ENCODE results near the gene GRIN3A.

GRIN3A gene

GRCh38 chr9:101753716-101754115 is 15.3 kb upstream of the GRIN3A start:
- Histone ChIP-seq H3K27ac (no peak overlapping the region), H3K4me3 (ENCODE audit: low read depth, low read length) (no peak overlapping the region), H3K36me3 (replicated peaks) (no peaks in the 10 kb centered on the region), H3K27me3 (replicated peaks) (no peaks in the 10 kb centered on the region)
- in situ Hi-C loops (cut with HindIII; ENCODE audit: low pct_ligation_motif_present, low sequenced_read_pairs), result no loop called here
- TF ChIP-seq CTCF (IDR thresholded peaks at IDR 0.05; ENCODE audit: low read depth, low read length, missing control alignments), result no peak
- DNase-seq, result no peak

GRCh38 chr9:101751895-101752294 is 13.4 kb upstream of the GRIN3A start:
- no peaks in the 10 kb centered on the region for H3K36me3 ChIP-seq (replicated peaks)
- no peak for DNase-seq
- no peak for TF ChIP-seq CTCF (IDR thresholded peaks at IDR 0.05; ENCODE audit: low read depth, low read length, missing control alignments)

GRCh38 chr9:101739311-101739710 is 864 bp upstream of the GRIN3A start:
- no peak overlapping the region for H3K27ac ChIP-seq
- no peaks in the 10 kb centered on the region for H3K36me3 ChIP-seq (replicated peaks)
- in situ Hi-C loops (cut with HindIII; ENCODE audit: low pct_ligation_motif_present, low sequenced_read_pairs), result no loop called here
- no peak overlapping the region for H3K4me3 ChIP-seq (ENCODE audit: low read depth, low read length)
- no peak for DNase-seq
- H3K27me3 ChIP-seq (replicated peaks), result peaks cover 30% of the 10 kb centered on the region
- TF ChIP-seq CTCF (IDR thresholded peaks at IDR 0.05; ENCODE audit: low read depth, low read length, missing control alignments), result no peak

More at GRCh38 chr9:101751895-101752294, 13.4 kb upstream of the GRIN3A start:
- Histone ChIP-seq H3K4me3 (ENCODE audit: low read depth, low read length) (no peak overlapping the region), H3K27ac (no peak overlapping the region), H3K27me3 (replicated peaks) (no peaks in the 10 kb centered on the region)
- in situ Hi-C loops (cut with HindIII; ENCODE audit: low pct_ligation_motif_present, low sequenced_read_pairs), result no loop called here

GRCh38 chr9:101737705-101738565 is 512 bp downstream of the GRIN3A start:
- no peak for TF ChIP-seq CTCF (IDR thresholded peaks at IDR 0.05; ENCODE audit: low read depth, low read length, missing control alignments)

GRCh38 chr9:101737165-101737704 is 1.2 kb downstream of the GRIN3A start:
- H3K27me3 ChIP-seq (replicated peaks), result peaks cover 30% of the 10 kb centered on the region
- no peak for DNase-seq
- H3K4me3 ChIP-seq (ENCODE audit: low read depth, low read length), result no peak overlapping the region
- H3K27ac ChIP-seq, result no peak overlapping the region
- H3K36me3 ChIP-seq (replicated peaks), result no peaks in the 10 kb centered on the region
- TF ChIP-seq CTCF (IDR thresholded peaks at IDR 0.05; ENCODE audit: low read depth, low read length, missing control alignments), result no peak
- in situ Hi-C loops (cut with HindIII; ENCODE audit: low pct_ligation_motif_present, low sequenced_read_pairs), result no loop called here

More at GRCh38 chr9:101737705-101738565, 512 bp downstream of the GRIN3A start:
- DNase-seq, result no peak
- no peaks in the 10 kb centered on the region for H3K36me3 ChIP-seq (replicated peaks)
- in situ Hi-C loops (cut with HindIII; ENCODE audit: low pct_ligation_motif_present, low sequenced_read_pairs), result no loop called here
- H3K4me3 ChIP-seq (ENCODE audit: low read depth, low read length), result peak overlapping the region; percentile 36
- no peak overlapping the region for H3K27ac ChIP-seq
- H3K27me3 ChIP-seq (replicated peaks), result peaks cover 30% of the 10 kb centered on the region

All from brain microvascular endothelial cell (primary cell).